ENCODE results near the gene MAU2.

The MAU2 gene

GRCh38 chr19:19407633-19407930 is 87.0 kb downstream of the MAU2 start:
- DNase-seq (ENCODE audit: insufficient read length) (no peak), FAIRE-seq (peak; percentile 30)

More at GRCh38 chr19:19407633-19407930, 87.0 kb downstream of the MAU2 start:
- no peak for TF ChIP-seq TAF1 (IDR thresholded peaks at IDR 0.05; ENCODE audit: borderline replicate concordance, low read depth, low read length)
- TF ChIP-seq POLR2A (IDR thresholded peaks at IDR 0.05; ENCODE audit: low read depth, low read length) = no peak
- TF ChIP-seq POLR2AphosphoS5 (IDR thresholded peaks at IDR 0.05; ENCODE audit: low read depth, low read length) = no peak
